CD4-positive, alpha-beta T cell (primary cell): ENCODE measurements around the gene FRMD5. TPM values are rescaled to one million over a fixed set of nuclear protein-coding genes. Genes with fewer than 3 reads are reported as not detected.

Experiments
- ATAC-seq: fragments of 200-7000 bp; cut with Tn5 transposase; one replicate; pipeline ENCODE4 v1.10.0; 2022; ENCODE audit warnings: mild to moderate bottlenecking; ENCODE audit not compliant: poor library complexity
- CTCF ChIA-PET: fragments of 350-600 bp; sonication (Branson Sonifier 250); formaldehyde crosslinking; loops from one replicate; lab custom pipeline; 2021; ENCODE audit warnings: antibody characterized with exemption, inconsistent platforms; lab: Charles Lee
- POLR2A ChIA-PET: fragments of 350-600 bp; sonication (Branson Sonifier 250); formaldehyde crosslinking; loops from one replicate; lab custom pipeline; 2021; ENCODE audit warnings: antibody characterized with exemption, inconsistent platforms; lab: Charles Lee
- DNase-seq, 14 experiments: peaks; one replicate each; pipeline ENCODE4 v3.0.0-alpha.2; 2013 to 2020; ENCODE audit warnings: mixed read lengths in 2 of 14
- H3K27ac ChIP-seq, 2 donors: one replicate each; pipeline versions ENCODE4 v1.5.1 to v1.7.0; 2013; ENCODE audit warnings: low read length in 2 of 2, low read depth in 1 of 2, mild to moderate bottlenecking in 1 of 2
- H3K27me3 ChIP-seq, 2 experiments: 1 replicate in 1 of 2; 2 replicates in 1 of 2; pipeline versions ENCODE4 v1.6.1 to v1.7.0; 2013; ENCODE audit warnings: low read length in 2 of 2, control low read depth in 1 of 2, mild to moderate bottlenecking in 1 of 2, moderate library complexity in 1 of 2; ENCODE audit not compliant: insufficient read depth in 2 of 2, control insufficient read depth in 1 of 2
- H3K36me3 ChIP-seq: one replicate; pipeline ENCODE4 v1.6.1; 2013; ENCODE audit warnings: low read length, control low read depth; ENCODE audit not compliant: insufficient read depth
- H3K4me1 ChIP-seq: one replicate; pipeline ENCODE4 v1.6.1; 2013; ENCODE audit warnings: low read length, control low read depth; ENCODE audit not compliant: insufficient read depth
- H3K4me3 ChIP-seq: one replicate; pipeline ENCODE4 v1.5.1; 2013; ENCODE audit warnings: mild to moderate bottlenecking, low read length, moderate library complexity
- H3K9me3 ChIP-seq, 2 experiments: 1 replicate in 1 of 2; 2 replicates in 1 of 2; pipeline versions ENCODE4 v1.6.1 to v1.7.0; 2013; ENCODE audit warnings: low read length in 2 of 2, mild to moderate bottlenecking in 2 of 2, control low read depth in 1 of 2, moderate library complexity in 1 of 2; ENCODE audit not compliant: control insufficient read depth in 1 of 2, insufficient read depth in 1 of 2
- H3K27ac Mint-ChIP-seq: one replicate; pipeline ENCODE4 v1.8.0; 2020; ENCODE audit warnings: mixed read lengths
- H3K27me3 Mint-ChIP-seq: one replicate; pipeline ENCODE4 v1.8.0; 2021; ENCODE audit warnings: mixed read lengths
- H3K36me3 Mint-ChIP-seq: one replicate; pipeline ENCODE4 v1.8.0; 2021; ENCODE audit warnings: low read depth, mixed read lengths
- H3K4me1 Mint-ChIP-seq: one replicate; pipeline ENCODE4 v1.8.0; 2021; ENCODE audit warnings: low read depth, mixed read lengths
- H3K4me3 Mint-ChIP-seq: one replicate; pipeline ENCODE4 v1.8.0; 2020; ENCODE audit warnings: mild to moderate bottlenecking, mixed read lengths
- H3K9me3 Mint-ChIP-seq: one replicate; pipeline ENCODE4 v1.8.0; 2020; ENCODE audit warnings: mixed read lengths
- intact Hi-C, 2 experiments: fragments of 100-400 bp; cut with DNase I in 1 of 2; cut with micrococcal nuclease in 1 of 2; formaldehyde crosslinking; loops; one replicate each; pipeline versions ENCODE4 v1.15.1 to v1.9.0; 2023 to 2025; cut with DNase I, micrococcal nuclease
- total RNA-seq, 174 experiments: library from RNA in 2 of 174; stranded (reverse) in 2 of 174; gene quantifications; one replicate each; pipeline ENCODE4 v1.2.3 and lab custom pipeline; 2021 to 2026
- TF ChIP-seq, protein P1 (sequence below): fragments of 200-600 bp; IDR thresholded peaks from one replicate; pipeline ENCODE4 v1.8.0; 2022; ENCODE audit warnings: antibody characterized with exemption, mild to moderate bottlenecking

The FRMD5 gene
- total RNA-seq, 2 experiments from 2014 or later, result not detected

GRCh38 chr15:44029003-44029402 is 166.1 kb downstream of the FRMD5 start:
- no peak overlapping the region for H3K27ac Mint-ChIP-seq
- TF ChIP-seq, protein P1, sequence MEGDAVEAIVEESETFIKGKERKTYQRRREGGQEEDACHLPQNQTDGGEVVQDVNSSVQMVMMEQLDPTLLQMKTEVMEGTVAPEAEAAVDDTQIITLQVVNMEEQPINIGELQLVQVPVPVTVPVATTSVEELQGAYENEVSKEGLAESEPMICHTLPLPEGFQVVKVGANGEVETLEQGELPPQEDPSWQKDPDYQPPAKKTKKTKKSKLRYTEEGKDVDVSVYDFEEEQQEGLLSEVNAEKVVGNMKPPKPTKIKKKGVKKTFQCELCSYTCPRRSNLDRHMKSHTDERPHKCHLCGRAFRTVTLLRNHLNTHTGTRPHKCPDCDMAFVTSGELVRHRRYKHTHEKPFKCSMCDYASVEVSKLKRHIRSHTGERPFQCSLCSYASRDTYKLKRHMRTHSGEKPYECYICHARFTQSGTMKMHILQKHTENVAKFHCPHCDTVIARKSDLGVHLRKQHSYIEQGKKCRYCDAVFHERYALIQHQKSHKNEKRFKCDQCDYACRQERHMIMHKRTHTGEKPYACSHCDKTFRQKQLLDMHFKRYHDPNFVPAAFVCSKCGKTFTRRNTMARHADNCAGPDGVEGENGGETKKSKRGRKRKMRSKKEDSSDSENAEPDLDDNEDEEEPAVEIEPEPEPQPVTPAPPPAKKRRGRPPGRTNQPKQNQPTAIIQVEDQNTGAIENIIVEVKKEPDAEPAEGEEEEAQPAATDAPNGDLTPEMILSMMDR, result no peak
- H3K4me3 Mint-ChIP-seq, result no peak overlapping the region
- DNase-seq, result no peak
- H3K36me3 Mint-ChIP-seq, result no peaks in the 10 kb centered on the region
- POLR2A ChIA-PET, result no interaction called here
- Histone ChIP-seq H3K36me3 (no peaks in the 10 kb centered on the region), H3K9me3 (no peaks in the 10 kb centered on the region), H3K27me3 (peaks cover 4 to 14% of the 10 kb centered on the region in 2 experiments), H3K27ac (no peak overlapping the region), H3K4me3 (no peak overlapping the region), H3K4me1 (no peaks in the 10 kb centered on the region)
- peaks cover 44% of the 10 kb centered on the region for H3K27me3 Mint-ChIP-seq
- CTCF ChIA-PET, result no interaction called here
- ATAC-seq, result no peak
- intact Hi-C loops, result no loop called here
- no peaks in the 10 kb centered on the region for H3K4me1 Mint-ChIP-seq
- H3K9me3 Mint-ChIP-seq, result no peaks in the 10 kb centered on the region

- Mint-ChIP-seq H3K27ac (no peak overlapping the region), H3K4me3 (no peak overlapping the region), H3K36me3 (no peaks in the 10 kb centered on the region), H3K4me1 (no peaks in the 10 kb centered on the region), H3K9me3 (no peaks in the 10 kb centered on the region), H3K27me3 (peaks cover 45% of the 10 kb centered on the region)
- Histone ChIP-seq H3K9me3 (no peaks in the 10 kb centered on the region), H3K27ac (no peak overlapping the region), H3K36me3 (no peaks in the 10 kb centered on the region), H3K4me3 (no peak overlapping the region), H3K4me1 (no peaks in the 10 kb centered on the region), H3K27me3 (peaks cover 6 to 14% of the 10 kb centered on the region in 2 experiments)
- intact Hi-C loops, result no loop called here
- ChIA-PET POLR2A (no interaction called here), CTCF (no interaction called here)
- TF ChIP-seq, protein P1, result no peak
- ATAC-seq, result no peak
- DNase-seq, result no peak
Measured at GRCh38 chr15:44028349-44028748, 166.7 kb downstream of the FRMD5 start.

GRCh38 chr15:44024155-44024554 is 170.9 kb downstream of the FRMD5 start:
- DNase-seq (no peak), ATAC-seq (no peak)
- Histone ChIP-seq H3K4me1 (no peaks in the 10 kb centered on the region), H3K9me3 (no peaks in the 10 kb centered on the region), H3K27ac (no peak overlapping the region), H3K4me3 (no peak overlapping the region), H3K27me3 (peaks cover 6 to 14% of the 10 kb centered on the region in 2 experiments), H3K36me3 (no peaks in the 10 kb centered on the region)
- Mint-ChIP-seq H3K27me3 (peaks cover 48% of the 10 kb centered on the region), H3K4me3 (no peak overlapping the region), H3K9me3 (no peaks in the 10 kb centered on the region), H3K27ac (no peak overlapping the region), H3K4me1 (no peaks in the 10 kb centered on the region), H3K36me3 (no peaks in the 10 kb centered on the region)
- ChIA-PET CTCF (interaction anchor here (0.6 kb wide), 1 partner anchor 482 kb away, joined by 3 read pairs; no protein-coding TSS in a partner anchor), POLR2A (no interaction called here)
- intact Hi-C loops, result no loop called here
- TF ChIP-seq, protein P1, result no peak
